Measurements from ENCODE around the gene RYR2. TPM values are rescaled to one million over a fixed set of nuclear protein-coding genes. Genes with fewer than 3 reads are reported as not detected.
A peak's percentile ranks its signal among the peaks of the same experiment; 100 is the strongest.

RYR2 gene
- total RNA-seq, 1 donor from 2014 or later, result 7.8 TPM

- ATAC-seq (peak; percentile 95), DNase-seq (no peak)
- TF ChIP-seq CTCF (IDR thresholded peaks at IDR 0.05), result no peak
- no peaks in the 10 kb centered on the region for H3K9me3 ChIP-seq
- H3K27ac ChIP-seq, result no peak overlapping the region
- H3K27me3 ChIP-seq, result no peaks in the 10 kb centered on the region
- no peak overlapping the region for H3K4me3 ChIP-seq
- intact Hi-C loops (cut with DNase I), result no loop called here
- H3K4me1 ChIP-seq, result peaks cover 4% of the 10 kb centered on the region
- no peaks in the 10 kb centered on the region for H3K36me3 ChIP-seq
Measured at GRCh38 chr1:237235091-237235490, 193.1 kb downstream of the RYR2 start.

- ATAC-seq (no peak), DNase-seq (no peak)
Measured at GRCh38 chr1:237237721-237238120, 195.7 kb downstream of the RYR2 start.

GRCh38 chr1:237239248-237239647 lies 197.3 kb downstream of the RYR2 start:
- ATAC-seq, result no peak
- H3K36me3 ChIP-seq, result no peaks in the 10 kb centered on the region
- intact Hi-C loops (cut with DNase I), result no loop called here

More at GRCh38 chr1:237237721-237238120, 195.7 kb downstream of the RYR2 start:
- Histone ChIP-seq H3K4me3 (no peak overlapping the region), H3K4me1 (peaks cover 4% of the 10 kb centered on the region), H3K27me3 (no peaks in the 10 kb centered on the region), H3K9me3 (no peaks in the 10 kb centered on the region), H3K27ac (no peak overlapping the region), H3K36me3 (no peaks in the 10 kb centered on the region)
- intact Hi-C loops (cut with DNase I), result no loop called here
- no peak for TF ChIP-seq CTCF (IDR thresholded peaks at IDR 0.05)

GRCh38 chr1:237241038-237241437 lies 199.1 kb downstream of the RYR2 start:
- Histone ChIP-seq H3K4me1 (no peaks in the 10 kb centered on the region), H3K4me3 (no peak overlapping the region), H3K9me3 (no peaks in the 10 kb centered on the region), H3K27me3 (no peaks in the 10 kb centered on the region), H3K36me3 (no peaks in the 10 kb centered on the region), H3K27ac (no peak overlapping the region)
- ATAC-seq, result no peak
- DNase-seq, result no peak
- no peak for TF ChIP-seq CTCF (IDR thresholded peaks at IDR 0.05)
- intact Hi-C loops (cut with DNase I), result no loop called here

More at GRCh38 chr1:237239248-237239647, 197.3 kb downstream of the RYR2 start:
- TF ChIP-seq CTCF (IDR thresholded peaks at IDR 0.05), result no peak
- H3K4me3 ChIP-seq, result no peak overlapping the region
- no peak for DNase-seq
- H3K4me1 ChIP-seq, result peaks cover 4% of the 10 kb centered on the region
- no peaks in the 10 kb centered on the region for H3K27me3 ChIP-seq
- H3K9me3 ChIP-seq, result no peaks in the 10 kb centered on the region
- H3K27ac ChIP-seq, result no peak overlapping the region

- H3K9me3 ChIP-seq, result no peaks in the 10 kb centered on the region
Measured at GRCh38 chr1:237244778-237245177, 202.8 kb downstream of the RYR2 start.

More at GRCh38 chr1:237244778-237245177, 202.8 kb downstream of the RYR2 start:
- ATAC-seq (no peak), DNase-seq (no peak)
- intact Hi-C loops (cut with DNase I), result no loop called here
- Histone ChIP-seq H3K27ac (no peak overlapping the region), H3K4me1 (no peaks in the 10 kb centered on the region), H3K27me3 (no peaks in the 10 kb centered on the region), H3K4me3 (no peak overlapping the region), H3K36me3 (no peaks in the 10 kb centered on the region)
- TF ChIP-seq CTCF (IDR thresholded peaks at IDR 0.05), result no peak
